Measurements from ENCODE around the gene CAMK2D.

DNA sequence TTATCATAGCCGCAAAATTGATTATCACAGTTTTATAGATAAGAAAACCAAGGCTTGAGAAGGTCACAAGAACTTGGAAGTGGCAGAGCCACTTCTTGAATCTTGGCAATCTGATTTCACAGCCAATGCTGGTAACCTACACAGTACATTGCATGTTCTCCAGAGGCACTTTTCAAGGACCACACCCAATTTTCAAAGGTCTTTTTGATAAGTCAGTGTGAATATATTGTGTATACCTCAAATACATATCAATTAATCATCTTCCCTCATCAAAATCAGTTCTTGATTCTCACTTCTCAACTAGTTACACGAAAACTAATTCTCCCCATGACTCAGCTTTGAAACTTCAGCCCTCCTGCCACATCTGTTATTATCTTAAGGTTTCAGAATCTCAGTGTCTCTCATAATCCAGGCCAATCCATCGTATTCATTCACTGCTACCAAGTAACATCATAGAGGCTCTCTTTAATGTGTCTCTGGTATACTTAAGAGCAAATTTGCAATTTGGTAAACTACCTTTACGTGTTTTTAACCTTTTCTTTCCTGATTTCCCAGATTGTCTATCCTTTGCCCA, 16.8 kb downstream of the CAMK2D start:
- TF ChIP-seq, protein P1, sequence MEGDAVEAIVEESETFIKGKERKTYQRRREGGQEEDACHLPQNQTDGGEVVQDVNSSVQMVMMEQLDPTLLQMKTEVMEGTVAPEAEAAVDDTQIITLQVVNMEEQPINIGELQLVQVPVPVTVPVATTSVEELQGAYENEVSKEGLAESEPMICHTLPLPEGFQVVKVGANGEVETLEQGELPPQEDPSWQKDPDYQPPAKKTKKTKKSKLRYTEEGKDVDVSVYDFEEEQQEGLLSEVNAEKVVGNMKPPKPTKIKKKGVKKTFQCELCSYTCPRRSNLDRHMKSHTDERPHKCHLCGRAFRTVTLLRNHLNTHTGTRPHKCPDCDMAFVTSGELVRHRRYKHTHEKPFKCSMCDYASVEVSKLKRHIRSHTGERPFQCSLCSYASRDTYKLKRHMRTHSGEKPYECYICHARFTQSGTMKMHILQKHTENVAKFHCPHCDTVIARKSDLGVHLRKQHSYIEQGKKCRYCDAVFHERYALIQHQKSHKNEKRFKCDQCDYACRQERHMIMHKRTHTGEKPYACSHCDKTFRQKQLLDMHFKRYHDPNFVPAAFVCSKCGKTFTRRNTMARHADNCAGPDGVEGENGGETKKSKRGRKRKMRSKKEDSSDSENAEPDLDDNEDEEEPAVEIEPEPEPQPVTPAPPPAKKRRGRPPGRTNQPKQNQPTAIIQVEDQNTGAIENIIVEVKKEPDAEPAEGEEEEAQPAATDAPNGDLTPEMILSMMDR (IDR thresholded peaks at IDR 0.05): no peak
- no peak for TF ChIP-seq POLR2AphosphoS5 (IDR thresholded peaks at IDR 0.05; ENCODE audit: low read depth, low read length)
- TF ChIP-seq, protein P2, sequence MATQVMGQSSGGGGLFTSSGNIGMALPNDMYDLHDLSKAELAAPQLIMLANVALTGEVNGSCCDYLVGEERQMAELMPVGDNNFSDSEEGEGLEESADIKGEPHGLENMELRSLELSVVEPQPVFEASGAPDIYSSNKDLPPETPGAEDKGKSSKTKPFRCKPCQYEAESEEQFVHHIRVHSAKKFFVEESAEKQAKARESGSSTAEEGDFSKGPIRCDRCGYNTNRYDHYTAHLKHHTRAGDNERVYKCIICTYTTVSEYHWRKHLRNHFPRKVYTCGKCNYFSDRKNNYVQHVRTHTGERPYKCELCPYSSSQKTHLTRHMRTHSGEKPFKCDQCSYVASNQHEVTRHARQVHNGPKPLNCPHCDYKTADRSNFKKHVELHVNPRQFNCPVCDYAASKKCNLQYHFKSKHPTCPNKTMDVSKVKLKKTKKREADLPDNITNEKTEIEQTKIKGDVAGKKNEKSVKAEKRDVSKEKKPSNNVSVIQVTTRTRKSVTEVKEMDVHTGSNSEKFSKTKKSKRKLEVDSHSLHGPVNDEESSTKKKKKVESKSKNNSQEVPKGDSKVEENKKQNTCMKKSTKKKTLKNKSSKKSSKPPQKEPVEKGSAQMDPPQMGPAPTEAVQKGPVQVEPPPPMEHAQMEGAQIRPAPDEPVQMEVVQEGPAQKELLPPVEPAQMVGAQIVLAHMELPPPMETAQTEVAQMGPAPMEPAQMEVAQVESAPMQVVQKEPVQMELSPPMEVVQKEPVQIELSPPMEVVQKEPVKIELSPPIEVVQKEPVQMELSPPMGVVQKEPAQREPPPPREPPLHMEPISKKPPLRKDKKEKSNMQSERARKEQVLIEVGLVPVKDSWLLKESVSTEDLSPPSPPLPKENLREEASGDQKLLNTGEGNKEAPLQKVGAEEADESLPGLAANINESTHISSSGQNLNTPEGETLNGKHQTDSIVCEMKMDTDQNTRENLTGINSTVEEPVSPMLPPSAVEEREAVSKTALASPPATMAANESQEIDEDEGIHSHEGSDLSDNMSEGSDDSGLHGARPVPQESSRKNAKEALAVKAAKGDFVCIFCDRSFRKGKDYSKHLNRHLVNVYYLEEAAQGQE (IDR thresholded peaks at IDR 0.05; ENCODE audit: insufficient read depth in 1 of 2, low read depth in 2 of 2, low read length in 1 of 2): no peak
- no peak for TF ChIP-seq SIN3A (IDR thresholded peaks at IDR 0.05; ENCODE audit: borderline replicate concordance, insufficient read depth, low read depth, low read length)
